HL-60/S4 treated with retinoic acid at 250 ng/mL for 4 days and 3 days (cell line): ENCODE results near the gene MARCOL.
"Not testable (repeated sequence)": the region's sequence is repeated elsewhere in the genome, so short reads cannot be mapped to it uniquely, and the experiment has no call there.

Experiments used
- in situ Hi-C: fragments of 300-500 bp; cut with MboI; formaldehyde crosslinking; loops from 2 replicates; pipeline ENCODE4 v1.7.0; 2022; ENCODE audit warnings: low sequenced_read_pairs

Gene MARCOL

GRCh38 chr5:148261221-148261620 lies 22.9 kb downstream of the MARCOL start:
- in situ Hi-C loops, result no loop called here

DNA sequence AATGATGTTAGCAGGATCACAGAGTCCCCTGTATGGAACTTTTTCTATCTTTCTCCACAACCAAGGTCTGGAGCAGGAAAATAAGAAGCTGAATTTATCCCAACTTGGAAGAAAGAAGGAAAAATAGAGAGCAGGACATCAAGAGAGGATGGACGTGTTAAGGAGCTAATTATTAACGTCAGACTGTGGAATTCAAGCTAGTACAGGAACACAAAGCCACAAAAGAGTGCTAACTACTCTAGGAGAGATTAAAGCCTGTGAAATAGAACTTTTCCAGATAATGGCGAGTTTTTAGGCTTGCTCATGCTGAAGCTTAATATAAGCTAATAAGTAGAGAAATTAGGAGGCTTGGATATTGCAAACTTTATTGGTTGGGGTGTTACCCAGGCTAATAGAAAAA lies 29.6 kb downstream of the MARCOL start:
- in situ Hi-C loops, result no loop called here

- in situ Hi-C loops, result no loop called here
Measured at GRCh38 chr5:148268566-148268965, 30.2 kb downstream of the MARCOL start, which contains the start of gene SPINK13. Gene SPINK13 (plus strand): TSS chr5:148268794. CDS start chr5:148270073, 1,279 bp downstream.

DNA sequence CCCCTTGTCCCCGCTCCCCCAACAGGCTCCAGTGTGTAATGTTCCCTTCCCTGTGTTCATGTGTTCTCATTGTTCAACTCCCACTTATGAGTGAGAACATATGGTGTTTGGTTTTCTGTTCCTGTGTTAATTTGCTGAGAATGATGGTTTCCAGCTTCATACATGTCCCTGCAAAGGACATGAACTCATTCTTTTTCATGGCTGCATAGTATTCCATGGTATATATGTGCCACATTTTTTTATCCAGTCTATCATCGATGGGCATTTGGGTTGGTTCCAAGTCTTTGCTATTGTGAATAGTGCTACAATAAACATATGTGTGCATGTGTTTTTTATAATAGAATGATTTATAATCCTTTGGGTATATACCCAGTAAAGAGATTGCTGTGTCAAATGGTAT lies 36.8 kb downstream of the MARCOL start:
- in situ Hi-C loops, result not testable (repeated sequence)

- in situ Hi-C loops, result not testable (repeated sequence)
Measured at GRCh38 chr5:148280893-148281292, 42.6 kb downstream of the MARCOL start.

- in situ Hi-C loops, result not testable (repeated sequence)
Measured at GRCh38 chr5:148281336-148281735, 43.0 kb downstream of the MARCOL start.

DNA sequence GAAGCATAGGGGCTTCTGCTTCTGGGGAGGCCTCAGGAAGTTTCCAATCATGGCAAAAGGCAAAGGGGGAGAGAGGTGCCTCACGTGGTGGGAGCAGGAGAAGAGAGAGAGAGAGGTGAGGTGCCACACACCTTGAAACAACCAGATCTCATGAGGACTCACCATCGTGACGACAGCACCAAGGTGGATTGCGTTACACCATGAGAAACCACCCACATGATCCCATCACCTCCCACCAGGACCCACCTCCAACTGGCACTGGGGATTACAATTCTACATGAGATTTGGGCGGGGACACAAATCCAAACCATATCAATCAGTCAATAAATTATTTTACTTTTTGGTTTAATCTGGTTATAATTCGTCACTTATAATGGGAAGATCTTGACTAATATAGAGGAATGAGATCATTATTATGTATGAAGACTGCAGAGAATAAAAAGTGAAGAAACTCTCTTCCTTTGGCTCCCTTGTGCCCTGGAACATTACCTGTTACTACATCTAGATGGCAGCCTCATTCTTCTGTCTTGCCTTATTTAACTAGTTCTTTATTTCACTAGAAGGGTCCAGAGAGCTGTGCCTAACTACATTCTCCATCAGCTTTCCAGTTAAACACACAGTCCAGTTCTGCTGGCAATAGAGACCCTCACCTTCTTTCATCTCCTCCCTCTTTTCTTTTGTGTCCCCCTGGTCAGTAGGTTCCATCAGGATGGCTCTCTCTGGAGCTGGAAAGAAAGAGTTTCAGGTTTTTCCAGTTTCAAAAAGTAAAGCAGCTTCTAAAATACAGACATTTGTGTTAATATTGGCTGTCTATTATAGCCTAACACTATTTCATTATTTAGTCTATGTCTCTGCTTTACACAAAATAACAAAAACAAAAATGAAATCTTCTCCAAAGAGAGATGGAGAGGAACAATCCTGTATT lies 52.2 kb downstream of the MARCOL start:
- in situ Hi-C loops, result no loop called here
